HG03066 (cell line): ENCODE measurements around the gene RASAL2.
A peak's percentile ranks its signal among the peaks of the same experiment; 100 is the strongest.

ENCODE experiments used
- ATAC-seq: cut with Tn5 transposase; IDR thresholded peaks from one replicate; pipeline ENCODE4 v1.9.1; 2021; ENCODE audit warnings: low read depth; ENCODE audit not compliant: unreplicated experiment

The RASAL2 gene

DNA sequence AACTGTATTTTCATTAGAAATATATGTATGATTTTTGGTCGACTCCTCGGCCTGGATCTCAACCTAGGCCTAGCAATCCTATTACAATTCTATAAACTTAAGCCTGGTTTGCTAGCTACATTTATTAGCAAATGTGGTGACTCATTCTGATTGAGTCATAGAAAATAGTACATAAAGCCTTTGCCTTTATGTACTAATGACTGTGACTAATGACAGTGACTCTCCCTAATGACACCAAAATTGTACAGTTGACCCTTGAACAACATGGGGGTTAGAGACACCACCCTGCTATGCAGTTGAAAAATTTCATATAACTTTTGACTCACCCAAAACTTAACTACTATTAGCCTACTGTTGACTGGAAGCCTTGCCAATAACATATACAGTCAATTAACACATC is 324.0 kb downstream of the RASAL2 start:
- ATAC-seq: no peak

DNA sequence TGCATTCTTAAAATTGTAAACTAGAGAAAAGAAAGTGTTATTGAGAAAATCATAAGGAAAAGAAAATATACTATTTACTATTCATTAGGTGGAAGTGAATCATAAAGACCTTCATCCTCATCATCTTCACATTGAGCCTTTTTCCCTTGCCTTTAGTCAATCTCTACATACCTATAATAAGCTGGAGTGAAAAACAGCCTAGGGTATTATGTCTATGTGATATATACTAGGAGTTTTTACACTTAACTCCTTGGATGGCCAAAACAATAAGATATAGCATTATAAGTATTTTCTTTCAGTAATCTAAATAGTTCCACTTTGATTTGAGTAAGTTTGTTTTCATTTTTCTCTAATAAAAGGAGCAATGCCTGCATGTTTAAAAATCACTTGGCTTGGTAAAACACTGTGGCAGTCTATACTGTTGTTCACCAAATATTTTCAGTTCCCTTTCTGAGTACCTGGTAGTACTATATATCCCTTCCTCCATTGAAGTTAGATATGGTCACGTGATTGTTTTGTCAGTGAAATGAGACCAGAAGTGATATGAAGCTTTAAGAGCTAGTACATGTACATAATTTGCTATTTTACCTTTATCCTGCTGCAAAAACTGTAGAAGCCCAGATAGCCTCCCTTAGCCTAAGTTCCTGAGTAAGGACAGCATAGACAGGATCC is 324.5 kb downstream of the RASAL2 start:
- peak; percentile 87 for ATAC-seq

DNA sequence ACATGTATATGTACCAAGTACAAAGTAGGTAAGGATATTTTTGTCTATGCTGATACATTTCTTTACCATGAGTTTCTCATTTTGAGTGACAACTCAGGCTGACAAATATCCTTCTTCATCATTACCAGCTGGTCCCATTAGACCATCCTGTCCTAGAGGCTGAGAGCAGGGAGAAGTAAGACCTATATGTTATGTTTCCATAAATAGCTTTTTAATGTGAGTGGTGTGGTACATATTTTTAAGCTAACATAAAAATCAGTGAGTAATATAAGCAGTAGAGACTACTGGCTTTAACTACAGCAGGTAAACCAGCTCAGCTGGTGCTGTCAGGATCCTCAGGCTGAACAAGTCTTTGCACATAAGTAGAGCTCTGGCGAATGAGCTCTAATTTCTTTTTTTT is 340.5 kb downstream of the RASAL2 start:
- ATAC-seq: no peak

DNA sequence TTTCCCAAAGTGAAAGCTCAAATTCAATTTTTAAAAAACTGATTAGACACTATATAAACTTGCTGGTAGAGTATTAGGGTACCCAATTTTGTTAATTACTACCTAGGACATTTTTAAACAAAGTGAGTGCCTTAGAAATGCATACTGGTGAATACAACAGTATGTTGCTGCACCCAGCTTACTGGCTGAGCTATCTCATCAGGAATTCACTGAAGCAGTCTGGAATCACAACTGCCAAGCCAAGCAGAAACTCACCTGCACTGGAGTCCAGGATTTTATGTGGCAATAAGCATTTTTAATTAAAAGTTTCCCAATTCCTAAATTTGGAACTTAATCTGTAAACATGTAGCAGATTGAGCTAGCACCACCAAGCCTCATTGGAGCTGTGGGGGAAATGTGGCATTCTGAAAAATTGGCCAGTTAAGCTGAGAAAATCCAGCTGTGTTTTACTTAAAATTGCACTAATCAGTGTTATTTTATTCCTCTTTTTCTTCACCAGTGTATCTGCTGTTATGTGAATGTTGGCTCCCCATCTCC is 341.1 kb downstream of the RASAL2 start:
- ATAC-seq: no peak

DNA sequence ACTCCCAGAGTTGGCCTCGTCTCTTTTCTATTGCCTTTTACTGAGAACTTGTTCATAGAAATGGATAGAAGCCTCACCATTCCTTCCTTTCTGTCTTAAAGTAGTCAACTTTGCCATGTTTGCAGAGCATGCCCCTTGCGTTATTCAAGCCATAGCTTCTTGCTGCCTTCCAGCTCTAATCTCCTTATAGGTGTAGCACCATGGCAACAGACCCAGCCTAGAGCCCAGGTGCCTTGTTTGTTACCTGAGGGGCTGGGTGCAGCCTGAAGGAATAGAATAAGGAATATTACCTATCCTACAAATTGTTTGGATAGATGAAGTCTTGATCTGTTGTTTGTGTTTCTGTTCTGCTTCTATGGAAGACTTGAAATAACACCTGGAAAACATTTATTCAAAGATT is 343.0 kb downstream of the RASAL2 start:
- no peak for ATAC-seq

DNA sequence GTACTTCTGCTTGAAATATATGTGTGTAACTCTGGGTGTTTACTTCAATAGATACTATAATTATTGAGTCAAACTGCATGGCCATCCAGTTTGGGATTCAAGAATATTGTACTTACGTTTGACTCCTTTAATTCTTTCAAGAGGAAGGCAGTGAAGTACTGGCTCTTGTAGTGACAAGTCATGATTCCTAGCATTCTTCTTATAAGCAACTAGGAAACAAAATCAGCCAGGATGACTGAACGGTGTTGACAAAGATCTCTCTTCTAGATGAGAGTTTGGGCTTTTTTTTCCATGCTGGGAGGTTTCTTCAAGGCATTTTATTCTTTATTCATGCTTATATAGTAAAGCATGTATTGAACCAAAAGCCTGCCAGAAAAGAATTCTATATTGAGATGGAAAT is 344.5 kb downstream of the RASAL2 start:
- ATAC-seq: no peak

DNA sequence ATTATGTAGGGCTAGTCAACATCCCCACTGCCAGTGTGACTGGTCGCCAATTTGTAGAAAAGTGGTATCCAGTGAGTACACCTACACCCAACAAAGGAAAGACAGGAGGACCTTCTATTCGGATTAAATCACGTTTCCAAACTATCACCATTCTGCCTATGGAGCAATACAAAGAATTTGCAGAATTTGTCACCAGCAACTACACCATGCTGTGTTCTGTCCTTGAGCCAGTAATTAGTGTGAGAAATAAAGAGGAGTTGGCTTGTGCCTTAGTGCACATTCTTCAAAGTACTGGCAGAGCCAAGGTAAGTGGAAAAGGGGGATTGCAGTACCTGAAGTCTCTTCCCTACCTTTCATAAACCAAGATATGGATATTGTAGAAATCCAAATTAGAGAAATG is 349.0 kb downstream of the RASAL2 start:
- no peak for ATAC-seq

DNA sequence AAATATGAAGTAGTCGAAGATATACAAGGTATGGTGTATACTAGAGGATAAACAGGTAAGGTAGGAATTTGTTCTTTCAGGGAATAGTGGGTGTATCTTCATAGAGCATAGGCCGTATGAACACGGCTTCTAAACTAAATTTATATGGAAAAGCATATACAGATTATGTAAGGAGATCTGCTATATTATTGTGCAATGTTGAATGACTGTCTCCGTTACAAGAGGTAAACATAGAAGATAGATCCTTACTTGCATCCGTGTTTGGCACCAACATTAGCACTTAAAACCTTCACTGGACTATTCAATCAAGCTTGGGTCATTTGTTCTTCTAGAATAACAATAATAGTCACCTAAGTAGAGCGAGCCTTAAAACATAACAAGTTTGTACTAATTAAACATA is 357.0 kb downstream of the RASAL2 start:
- ATAC-seq: no peak

DNA sequence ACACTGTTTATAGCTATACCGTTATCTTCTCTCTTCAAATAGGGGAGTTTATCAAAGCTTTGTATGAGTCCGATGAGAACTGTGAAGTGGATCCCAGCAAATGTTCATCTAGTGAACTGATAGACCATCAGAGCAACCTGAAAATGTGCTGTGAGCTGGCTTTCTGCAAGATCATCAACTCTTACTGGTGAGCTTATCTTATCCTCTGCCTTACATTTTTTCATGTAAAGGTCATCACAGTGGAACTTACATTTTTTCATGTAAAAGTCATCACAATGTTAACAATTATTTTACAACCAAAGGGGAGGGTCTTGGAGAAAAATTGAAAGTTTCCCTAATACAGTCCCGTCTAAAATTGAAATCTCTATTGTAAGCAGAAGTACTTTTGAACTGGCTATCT is 357.6 kb downstream of the RASAL2 start:
- no peak for ATAC-seq

DNA sequence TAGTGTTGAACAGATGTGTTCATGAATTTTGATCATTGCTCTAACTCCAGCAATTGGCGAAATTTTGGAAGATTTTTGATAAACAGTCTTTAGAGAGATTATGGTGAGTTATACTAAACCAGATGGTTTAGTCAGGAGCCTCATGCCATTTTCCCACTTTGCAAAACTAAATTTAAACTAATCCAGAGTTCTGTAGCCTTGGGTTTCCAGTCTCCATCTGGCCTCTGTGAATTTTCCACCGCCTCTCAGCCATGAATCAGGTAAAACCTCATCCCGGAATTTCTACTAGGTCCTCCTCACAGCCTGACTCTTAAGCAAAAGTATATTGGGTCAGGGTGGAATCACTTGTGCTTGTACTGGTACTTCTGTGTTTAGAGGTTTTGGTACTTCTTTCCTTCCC is 358.1 kb downstream of the RASAL2 start:
- no peak for ATAC-seq

DNA sequence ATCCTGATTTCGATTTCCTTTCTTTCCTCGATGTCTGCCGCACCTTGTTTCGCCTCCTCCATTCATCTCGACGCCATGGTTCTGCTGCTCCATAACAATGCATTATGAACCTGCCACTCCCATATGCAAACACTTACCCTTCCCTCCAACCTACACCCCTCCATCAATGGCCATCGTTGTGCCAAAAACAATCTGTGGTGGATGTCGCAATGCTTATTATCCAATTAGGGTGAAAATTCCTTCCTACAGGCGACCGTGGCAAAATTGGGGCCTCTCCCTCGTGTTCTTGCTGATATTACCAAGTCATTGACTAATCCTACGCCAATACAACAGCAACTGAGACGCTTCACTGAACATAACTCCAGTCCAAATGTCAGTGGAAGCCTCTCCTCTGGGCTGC is 362.6 kb downstream of the RASAL2 start:
- ATAC-seq: no peak

DNA sequence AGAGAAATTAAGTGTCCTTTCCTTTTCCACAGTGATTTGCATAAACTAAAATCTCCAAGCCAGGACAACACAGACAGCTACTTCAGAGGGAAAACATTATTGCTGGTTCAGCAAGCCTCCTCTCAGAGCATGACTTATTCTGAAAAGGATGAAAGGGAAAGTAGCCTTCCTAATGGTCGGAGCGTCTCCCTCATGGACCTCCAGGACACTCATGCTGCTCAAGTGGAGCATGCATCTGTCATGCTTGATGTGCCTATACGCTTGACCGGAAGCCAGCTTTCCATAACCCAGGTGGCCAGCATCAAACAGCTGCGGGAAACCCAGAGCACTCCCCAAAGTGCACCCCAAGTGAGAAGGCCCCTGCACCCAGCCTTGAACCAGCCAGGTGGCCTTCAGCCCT is 363.7 kb downstream of the RASAL2 start:
- no peak for ATAC-seq

DNA sequence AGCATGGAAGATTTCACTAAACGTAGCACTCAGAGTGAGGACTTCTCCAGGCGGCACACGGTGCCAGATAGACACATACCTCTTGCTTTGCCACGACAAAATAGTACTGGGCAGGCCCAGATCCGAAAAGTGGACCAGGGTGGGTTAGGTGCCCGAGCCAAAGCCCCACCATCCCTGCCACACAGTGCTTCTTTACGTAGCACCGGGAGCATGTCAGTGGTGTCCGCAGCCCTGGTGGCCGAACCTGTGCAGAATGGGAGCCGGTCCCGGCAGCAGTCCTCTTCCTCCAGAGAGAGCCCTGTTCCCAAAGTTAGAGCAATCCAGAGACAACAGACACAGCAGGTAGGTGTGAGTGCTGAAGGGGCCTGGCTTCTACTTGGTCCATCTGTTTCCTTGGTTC is 364.3 kb downstream of the RASAL2 start:
- no peak for ATAC-seq

DNA sequence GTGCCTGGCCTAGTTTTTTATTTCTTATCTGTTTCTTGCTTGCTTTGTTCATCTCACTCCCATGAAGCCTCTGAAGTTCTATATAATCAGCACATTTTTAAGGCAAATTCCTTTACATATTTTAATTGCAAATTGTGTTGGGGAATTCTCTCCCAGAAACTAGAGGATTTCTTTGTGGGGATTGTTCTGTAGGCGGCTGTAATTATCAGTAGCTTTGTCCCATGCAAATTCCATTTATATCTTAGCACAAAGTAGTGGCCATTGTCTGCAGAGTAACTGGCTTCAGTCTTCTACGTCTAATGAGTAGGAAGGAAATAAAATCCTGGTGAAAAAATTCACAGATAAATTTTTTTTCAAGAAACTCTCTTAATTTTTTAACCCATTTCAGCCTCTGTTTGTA is 367.2 kb downstream of the RASAL2 start:
- ATAC-seq: no peak

DNA sequence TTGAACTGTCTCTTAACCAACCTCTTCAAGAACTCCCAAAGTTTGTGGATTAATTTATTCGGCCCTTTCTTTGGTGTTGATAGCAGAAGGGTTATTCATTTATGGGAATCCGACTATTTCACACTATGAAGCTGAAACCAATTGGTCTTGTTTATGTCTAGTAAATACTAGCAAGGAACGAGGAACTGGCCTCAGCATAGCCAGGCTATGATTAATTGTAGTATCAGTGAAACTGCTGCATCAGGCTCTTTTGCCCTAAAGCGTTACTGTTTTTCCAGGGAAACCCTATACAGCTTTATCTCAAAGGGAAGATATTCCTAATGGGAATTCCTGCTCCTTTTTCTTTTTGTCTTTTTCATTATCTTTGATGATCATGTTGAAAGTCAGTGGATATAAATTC is 367.8 kb downstream of the RASAL2 start:
- ATAC-seq: no peak

DNA sequence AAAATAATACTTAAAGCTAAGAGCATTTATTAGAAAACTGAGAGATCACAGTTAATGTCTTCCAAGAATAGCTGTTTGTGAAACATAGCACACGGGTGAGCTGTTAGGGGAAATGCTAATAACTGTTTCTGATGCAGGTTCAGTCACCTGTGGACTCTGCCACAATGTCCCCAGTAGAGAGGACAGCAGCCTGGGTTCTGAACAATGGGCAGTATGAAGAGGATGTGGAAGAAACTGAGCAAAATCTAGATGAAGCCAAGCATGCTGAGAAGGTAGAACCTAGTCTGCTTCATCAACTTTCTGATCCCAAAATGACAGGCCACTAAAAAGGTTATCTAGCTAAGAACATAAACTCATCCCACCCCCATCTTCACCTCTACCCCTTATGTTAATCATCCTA is 370.2 kb downstream of the RASAL2 start:
- ATAC-seq: no peak

DNA sequence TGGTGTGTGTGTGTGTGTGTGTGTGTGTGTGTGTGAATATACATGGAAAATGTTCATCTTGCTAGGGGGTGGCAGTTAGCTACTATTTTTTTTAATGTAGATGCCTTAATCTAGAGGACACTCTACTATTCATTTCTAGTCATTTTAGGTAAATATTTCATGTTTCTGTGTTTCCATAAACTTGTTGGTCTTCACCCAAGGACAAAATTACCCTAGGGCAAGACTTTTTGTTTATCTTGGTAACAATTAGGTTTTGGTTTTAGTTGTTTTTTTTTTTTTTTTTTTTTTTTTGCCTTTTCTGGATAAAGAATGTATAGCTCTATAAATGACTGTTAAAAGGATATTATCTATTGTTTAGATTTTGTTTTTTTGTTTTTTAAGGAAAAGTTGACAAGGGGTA is 370.7 kb downstream of the RASAL2 start:
- no peak for ATAC-seq

DNA sequence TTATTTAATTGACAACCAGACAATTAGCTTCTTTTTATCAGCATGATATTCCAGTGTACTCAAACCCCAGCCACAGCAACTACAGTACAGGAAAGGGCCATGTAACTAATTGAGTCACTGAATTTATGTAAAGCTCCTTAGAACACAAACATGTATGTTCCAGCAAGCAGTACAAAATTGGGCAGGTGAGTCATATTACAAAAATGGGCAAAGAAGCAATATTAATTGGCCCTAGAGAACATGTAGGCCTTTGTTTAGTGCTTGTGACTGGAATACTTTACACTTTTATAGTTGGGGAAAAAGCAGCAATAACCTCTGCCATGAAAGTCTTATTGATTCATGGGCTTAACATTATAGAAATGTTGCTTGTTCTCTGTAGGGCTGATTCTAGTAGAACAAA is 371.1 kb downstream of the RASAL2 start:
- ATAC-seq: no peak

DNA sequence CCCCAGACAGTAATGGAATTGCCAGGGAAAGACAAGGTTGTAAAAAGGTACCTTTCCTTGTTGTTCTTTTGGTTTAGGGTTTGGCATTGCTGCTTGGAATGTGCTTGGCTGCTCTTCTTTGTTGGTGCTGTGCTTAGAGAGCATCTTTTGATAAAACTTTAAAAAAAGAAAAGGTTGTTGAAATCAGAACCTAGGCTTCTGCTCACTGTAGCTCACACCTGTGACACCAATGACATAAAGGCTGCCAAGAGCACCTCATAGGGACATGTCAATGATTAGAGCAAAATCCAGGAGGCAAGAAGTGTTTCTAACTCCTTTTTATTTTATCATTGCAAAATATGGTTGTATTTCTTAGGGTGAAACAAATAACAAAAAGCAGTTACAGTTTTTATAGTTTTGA is 373.9 kb downstream of the RASAL2 start:
- ATAC-seq: no peak

DNA sequence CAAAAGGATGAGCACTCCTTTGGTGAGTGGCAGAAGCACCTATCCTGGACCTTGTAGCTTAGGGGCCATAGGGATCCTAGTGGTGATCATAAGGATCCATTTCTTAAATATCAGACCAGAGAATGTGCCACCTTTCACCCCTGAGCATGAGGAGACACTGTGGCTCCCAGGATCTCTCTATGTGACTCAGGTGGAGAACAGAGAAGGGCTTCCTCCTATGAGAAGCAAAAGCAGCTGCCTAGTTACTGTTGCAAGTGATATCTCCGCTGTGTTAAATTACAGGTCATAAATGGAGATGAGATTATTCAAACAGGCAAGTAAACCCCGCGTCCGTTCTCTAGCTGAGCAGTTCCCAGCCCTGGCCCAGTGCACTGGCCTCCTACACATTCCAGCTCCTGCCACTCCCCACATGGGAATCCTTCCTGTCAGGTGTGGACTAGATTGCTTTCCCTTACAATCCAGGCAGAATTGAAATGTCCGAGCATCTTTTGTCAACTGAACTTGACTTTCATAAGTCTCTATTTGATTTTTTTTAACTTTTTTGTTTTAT is 376.6 kb downstream of the RASAL2 start:
- no peak for ATAC-seq

DNA sequence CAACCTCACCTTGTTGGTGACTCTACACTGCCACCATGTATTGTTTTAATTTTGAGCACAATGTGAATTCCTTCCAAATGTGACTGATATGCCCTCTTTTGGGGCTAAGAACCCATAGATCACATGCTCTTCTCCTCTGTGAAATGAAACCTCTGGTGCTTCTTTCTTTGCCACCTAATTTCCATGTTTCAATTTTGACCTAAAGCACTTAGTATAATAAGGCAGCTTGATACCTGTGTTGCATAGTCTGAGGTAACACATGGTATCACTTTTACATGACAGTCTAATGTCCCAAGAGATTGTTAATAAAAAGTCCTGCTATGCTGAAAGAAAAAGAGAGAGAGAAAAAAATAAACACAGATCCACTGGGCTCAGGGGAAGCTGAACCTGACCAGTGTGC is 378.6 kb downstream of the RASAL2 start:
- ATAC-seq: no peak

DNA sequence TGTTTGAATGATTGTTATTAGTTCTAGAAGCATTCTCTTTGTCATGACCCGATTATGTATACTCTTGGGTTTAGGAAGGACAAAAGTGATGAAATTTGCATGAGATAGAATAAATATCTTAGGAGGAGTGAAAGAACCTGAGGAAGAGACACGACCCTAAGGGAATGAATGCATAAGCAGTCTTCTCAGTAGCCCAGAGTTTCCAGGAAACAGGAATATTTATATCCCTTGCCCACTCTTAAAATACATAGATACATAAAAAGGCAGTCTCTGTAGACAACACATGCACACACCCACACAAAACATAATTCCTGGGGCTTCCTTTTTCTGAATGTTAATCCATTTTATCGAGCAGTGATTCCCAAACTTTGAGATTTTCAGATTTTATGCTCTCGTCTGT is 383.5 kb downstream of the RASAL2 start:
- ATAC-seq: no peak

DNA sequence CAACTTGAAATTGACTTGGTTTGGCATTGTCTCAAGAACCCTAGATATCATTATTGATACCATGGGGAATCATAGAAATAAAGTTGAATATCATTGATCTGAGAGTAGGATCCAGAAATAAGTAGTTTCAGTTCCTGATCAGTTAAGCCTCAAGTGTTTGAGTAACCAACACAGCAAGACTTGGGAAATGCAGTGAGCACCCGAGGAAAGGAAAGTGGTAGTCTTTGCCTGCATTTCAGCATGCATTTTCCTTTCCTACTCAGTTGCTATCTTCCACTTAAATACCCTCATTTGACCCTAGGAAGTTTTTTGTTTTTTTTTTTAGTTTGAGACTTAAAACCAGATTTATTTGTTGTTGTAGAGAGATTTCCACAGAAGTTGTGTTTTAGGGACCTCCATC is 383.9 kb downstream of the RASAL2 start:
- ATAC-seq: no peak
